Astrocyte of the hippocampus (primary cell): ENCODE measurements around the gene OR2H1.

Experiments used
- DNase-seq: peaks from one replicate; pipeline ENCODE4 v3.0.0; 2011; ENCODE audit warnings: low read depth, low spot score

The OR2H1 gene

DNA sequence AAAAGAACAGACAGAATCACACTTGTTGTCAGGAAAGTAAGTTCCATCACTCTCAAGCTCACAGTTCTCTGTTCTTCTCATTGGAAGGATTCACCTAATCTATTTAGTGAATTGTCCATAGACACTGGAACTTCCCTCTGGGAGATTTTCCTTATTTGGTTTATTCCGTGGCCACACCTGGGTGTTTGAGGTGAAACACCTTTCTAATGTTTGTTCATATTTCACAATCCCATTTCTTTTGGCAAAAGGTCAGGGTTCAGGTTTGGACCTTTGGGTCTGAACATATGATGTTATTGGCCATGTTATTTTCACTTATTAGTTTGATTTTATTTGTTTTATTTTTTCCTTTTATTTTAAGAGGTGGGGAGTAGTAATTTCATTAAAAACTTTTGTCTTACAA, 26.8 kb downstream of the OR2H1 start:
- no peak for DNase-seq

DNA sequence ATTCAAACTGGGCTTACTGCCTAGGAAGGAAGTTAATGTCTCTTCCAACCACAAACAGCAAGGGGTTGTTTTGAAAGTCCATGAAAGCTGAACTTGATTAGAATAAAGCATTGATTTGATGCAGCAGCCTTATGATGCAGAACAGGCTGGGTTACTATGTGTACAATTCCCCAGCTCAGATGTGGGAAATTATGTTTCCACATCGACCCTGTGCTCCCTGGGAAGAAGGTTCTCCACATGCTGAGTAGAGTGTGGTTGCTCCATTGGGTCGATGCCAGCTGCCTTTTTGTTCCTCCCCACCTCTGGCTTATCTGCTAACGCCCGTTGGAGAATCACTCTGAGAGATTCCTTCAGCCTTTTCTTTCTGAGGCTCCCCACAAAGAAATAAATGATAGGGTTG, 29.6 kb downstream of the OR2H1 start:
- no peak for DNase-seq

DNA sequence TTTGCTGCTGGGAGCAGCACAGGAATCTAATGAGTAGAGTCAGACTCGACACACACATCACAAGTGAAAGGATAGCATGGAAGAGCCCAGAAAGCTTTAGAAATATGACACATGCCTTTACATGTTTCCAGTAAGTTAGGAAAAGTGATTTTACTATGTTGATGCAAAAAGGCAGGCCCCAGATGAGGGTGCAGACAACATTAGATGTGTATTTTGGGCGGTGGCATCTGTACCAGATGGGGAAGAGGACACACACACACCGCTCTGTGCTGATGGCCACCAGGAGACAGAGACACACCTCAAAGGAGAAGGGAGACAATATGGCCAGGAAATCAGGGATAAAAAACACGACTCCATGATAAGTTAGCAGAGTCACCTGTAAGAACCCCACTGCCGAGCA, 30.2 kb downstream of the OR2H1 start:
- no peak for DNase-seq

- DNase-seq = no peak
Observed at GRCh38 chr6:29487660-29488059, 30.7 kb downstream of the OR2H1 start, which contains the start of gene MAS1L. TSS of gene MAS1L (minus strand) at chr6:29487956. CDS start at chr6:29487902, 54 bp downstream.

DNA sequence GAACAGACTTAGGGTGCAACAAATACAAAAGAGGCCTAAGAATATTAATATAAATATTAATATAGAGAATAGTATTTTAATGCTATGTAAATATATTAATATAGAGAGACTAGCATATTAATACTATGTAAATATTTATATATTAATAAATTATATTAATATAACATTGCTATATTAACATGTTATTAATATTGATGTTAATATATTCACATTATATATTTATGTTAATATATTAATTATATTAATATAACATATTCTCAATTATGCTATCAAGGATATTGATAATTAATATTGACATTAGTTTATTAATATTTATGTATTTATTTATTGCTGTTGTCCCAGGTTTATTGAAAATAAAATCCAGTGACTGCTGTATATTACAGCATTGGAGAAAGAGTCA, 31.9 kb downstream of the OR2H1 start:
- DNase-seq = no peak

- DNase-seq = no peak
Observed at GRCh38 chr6:29489286-29489685, 32.3 kb downstream of the OR2H1 start.

GRCh38 chr6:29490055-29490454, 33.1 kb downstream of the OR2H1 start:
- no peak for DNase-seq

DNA sequence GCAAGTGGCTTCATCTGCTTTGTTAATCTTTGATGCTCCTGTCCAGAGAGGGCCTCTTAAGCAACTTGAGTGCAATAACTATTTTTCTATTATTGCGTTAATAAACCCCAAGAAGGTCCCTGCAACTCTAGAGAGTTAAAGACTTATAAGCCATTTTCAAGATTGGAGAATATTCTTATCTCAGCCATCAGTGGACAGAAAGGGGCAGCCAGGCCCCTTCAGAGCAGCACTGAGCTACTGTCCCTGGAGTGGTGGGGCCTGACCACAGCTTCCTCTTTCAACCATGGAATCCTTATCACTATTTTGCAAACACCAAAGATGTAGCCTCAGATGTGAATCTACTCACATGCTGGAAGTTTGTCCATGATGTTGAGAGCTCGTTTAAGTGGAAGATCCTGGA, 33.6 kb downstream of the OR2H1 start:
- DNase-seq = no peak

DNA sequence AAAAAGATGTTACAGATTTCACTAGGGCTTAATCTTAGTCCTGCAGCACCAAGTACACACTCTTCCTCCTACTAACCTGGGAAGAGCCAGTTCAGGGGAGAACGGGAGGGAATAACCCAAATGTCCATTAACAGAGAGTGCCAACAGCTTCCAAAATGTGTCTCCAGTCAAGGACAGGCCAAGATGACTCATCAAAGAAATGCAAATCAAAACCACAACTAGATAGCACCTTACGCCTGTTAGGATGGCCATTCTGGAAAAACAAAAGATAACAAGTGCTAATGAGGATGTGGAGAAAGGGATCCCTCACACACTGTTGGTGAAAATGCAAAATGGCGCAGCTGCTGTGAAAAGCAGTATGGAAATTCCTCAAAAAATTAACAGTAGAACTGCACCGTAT, 34.6 kb downstream of the OR2H1 start:
- DNase-seq = no peak

DNA sequence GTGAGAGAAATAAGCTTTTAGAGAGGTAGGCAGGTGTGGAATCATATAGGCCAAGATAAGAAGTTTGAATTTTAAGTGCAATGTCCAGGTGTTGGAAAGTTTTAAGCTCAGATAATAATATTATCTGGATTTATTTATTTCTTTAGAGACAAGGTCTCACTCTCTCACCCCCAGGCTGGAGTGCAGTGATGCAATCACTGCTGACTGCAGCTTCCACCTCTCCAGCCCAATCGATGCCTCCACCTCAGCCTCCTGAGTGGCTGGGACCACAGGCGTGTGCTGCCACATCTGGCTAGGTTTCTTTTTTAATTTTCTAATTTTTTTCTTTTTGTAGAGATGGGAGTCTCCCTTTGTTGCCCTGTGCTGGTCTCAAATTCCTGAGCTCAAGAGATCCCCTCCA, 36.3 kb downstream of the OR2H1 start:
- DNase-seq = no peak

GRCh38 chr6:29494131-29494530, 37.2 kb downstream of the OR2H1 start:
- no peak for DNase-seq

GRCh38 chr6:29495571-29495970, 38.6 kb downstream of the OR2H1 start:
- DNase-seq = no peak

GRCh38 chr6:29496961-29497360, 40.0 kb downstream of the OR2H1 start:
- DNase-seq = no peak

GRCh38 chr6:29499704-29500103, 42.7 kb downstream of the OR2H1 start:
- no peak for DNase-seq

- DNase-seq = no peak
Observed at GRCh38 chr6:29500594-29500993, 43.6 kb downstream of the OR2H1 start.

GRCh38 chr6:29501106-29501505, 44.2 kb downstream of the OR2H1 start:
- no peak for DNase-seq

DNA sequence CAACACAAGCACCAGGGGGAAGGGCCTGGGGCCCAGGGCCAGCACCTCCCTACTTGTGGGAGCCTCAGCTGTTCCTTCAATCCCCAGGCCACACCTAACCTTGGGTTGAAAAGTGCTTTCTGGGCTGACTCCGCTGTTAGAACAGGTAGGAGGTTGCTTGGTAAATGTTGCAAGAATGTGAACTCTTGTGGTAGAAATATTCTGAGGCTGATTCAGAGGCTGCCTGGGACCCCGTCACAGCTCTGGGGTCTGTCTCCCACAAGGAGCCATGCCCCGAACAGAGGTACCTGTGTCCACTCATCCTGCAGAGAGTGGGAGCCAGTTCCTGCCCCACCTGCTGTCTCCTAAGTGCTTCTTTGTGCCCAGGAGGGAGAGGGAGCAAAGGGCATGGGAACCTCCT, 45.2 kb downstream of the OR2H1 start:
- DNase-seq = no peak

DNA sequence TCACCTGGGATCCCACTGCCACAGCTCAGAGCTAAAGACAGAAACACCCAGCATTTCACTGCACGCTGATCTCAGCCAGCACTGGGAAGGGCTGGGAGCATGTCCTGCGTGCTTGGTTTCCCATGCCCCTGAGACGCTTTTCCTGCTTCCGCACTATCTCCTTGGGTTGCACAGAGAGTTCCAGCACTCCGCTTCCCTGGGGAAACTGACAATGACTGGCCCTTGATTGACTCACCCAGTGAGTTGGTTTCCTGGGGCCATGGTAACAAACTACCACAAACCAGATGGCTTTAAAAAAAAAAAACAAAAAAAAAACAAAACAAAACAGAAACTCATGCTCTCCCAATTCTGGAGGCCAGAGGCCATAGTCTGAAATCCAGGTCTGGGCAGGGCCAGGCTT, 45.6 kb downstream of the OR2H1 start:
- DNase-seq = no peak

GRCh38 chr6:29504961-29505360, 48.0 kb downstream of the OR2H1 start:
- DNase-seq = no peak

DNA sequence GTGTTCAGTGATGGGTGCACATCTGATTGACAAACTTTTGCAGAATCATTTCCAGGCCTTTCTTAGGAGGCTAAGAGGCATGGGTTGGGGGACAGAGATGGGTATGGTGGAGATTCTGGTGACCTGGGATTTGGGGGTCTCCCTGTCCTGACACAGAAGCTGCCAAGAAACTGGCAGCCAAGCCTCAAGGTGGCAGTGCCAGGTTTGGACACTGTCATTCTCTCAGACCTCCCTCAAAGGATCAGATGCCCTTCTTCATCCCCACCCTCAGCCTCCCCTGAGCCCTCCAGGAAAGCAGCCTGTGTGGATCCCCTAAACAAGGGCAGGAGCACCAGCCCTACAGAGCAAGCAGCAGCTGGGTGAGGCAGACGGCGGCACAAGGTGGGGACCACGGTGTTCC, 48.9 kb downstream of the OR2H1 start:
- DNase-seq = no peak

DNA sequence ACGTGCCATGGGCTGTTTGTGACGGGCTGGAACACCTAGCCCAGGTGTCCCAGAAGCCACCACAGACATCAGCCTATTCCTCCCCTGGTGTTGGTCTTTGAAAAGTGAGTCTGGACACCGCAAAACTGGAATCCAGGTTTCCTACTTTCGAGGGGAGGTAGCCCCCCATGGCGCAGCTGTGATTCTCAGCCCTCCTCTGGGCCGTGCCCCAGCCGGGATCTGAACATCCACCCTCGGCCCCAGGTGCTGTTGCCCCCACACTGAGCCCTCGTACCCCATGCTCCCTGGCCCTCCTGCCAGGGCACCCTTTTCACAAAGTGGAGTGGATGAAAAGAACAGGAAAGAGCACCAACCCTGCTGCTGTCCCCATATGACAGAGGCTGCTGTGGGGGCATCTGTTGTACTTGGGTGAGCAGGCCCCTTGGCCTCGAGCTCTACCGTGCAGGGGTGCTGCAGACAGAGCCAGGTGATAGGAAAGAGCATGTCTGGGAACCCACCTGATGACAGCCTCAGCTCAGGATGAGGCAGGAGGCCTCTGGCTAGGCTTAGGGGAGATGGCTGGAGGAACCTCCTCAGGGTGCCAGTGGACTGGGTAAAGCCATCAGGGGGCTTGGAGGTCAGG, 49.6 kb downstream of the OR2H1 start:
- no peak for DNase-seq

DNA sequence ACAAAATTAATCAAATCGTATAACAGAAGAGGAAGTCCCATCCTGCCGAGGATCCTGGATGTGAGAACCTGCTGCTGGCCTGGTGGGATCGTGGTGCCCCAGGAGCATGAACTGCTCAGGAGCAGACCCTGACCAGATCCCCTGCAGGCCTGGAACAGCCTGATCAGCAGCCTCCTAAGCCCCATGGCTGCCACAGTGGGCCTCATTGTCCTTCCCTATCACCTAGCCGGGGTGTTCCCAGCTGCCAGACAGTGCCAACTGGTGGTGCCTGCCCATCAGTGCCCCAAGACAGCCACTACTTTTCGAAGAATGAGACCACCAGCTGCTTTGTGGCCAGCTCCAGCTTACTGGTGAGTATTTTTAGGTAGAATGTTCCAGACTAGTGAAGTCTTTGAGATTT, 50.4 kb downstream of the OR2H1 start:
- no peak for DNase-seq

DNA sequence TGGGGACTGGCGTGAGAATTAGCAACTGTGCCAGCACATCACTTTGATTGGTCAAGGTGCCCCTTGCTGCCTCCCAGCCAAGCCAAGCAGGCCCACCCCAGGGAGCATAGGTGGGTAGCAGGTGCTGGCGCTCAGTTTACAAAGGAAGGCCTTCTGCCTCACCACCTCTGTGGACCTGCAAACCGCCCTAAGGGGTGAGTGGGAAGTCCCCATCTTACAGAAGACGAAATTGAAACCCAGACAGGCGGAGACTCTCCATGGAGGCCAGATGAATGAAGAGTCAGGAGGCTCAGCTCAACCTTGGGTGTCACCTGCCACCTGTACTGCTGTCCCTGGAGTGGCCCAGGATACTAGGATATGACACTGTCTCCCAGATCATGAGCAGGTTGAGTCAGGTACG, 52.3 kb downstream of the OR2H1 start:
- DNase-seq = no peak

- no peak for DNase-seq
Observed at GRCh38 chr6:29509711-29510110, 52.8 kb downstream of the OR2H1 start.
